Natural killer cell (primary cell): ENCODE measurements around the gene MELTF. TPM values are rescaled to one million over a fixed set of nuclear protein-coding genes. Genes with fewer than 3 reads are reported as not detected.

Source experiments
- ATAC-seq, 3 donors: fragments of 150-1000 bp in 2 of 3; fragments of 200-7000 bp in 1 of 3; cut with Tn5 transposase; 1 replicate in 1 of 3; 2 replicates in 2 of 3; pipeline ENCODE4 v1.10.0; 2021; ENCODE audit warnings: mild to moderate bottlenecking in 2 of 3, moderate library complexity in 2 of 3
- DNase-seq, 2 donors: peaks; one replicate each; pipeline versions ENCODE4 v3.0.0 to v3.0.0-alpha.2; 2013 to 2021; ENCODE audit warnings: mixed read lengths in 1 of 2
- H3K27ac ChIP-seq: one replicate; pipeline ENCODE4 v1.5.1; 2013; ENCODE audit warnings: mild to moderate bottlenecking, low read length
- H3K27me3 ChIP-seq: one replicate; pipeline ENCODE4 v1.6.1; 2013; ENCODE audit warnings: low read length; ENCODE audit not compliant: control insufficient read depth, insufficient read depth
- H3K36me3 ChIP-seq: one replicate; pipeline ENCODE4 v1.6.1; 2013; ENCODE audit warnings: low read length; ENCODE audit not compliant: control insufficient read depth, insufficient read depth
- H3K4me1 ChIP-seq: one replicate; pipeline ENCODE4 v1.6.1; 2013; ENCODE audit warnings: low read length; ENCODE audit not compliant: control insufficient read depth, insufficient read depth
- H3K4me3 ChIP-seq: one replicate; pipeline ENCODE4 v1.5.1; 2013; ENCODE audit warnings: low read length
- H3K9me3 ChIP-seq: one replicate; pipeline ENCODE4 v1.6.1; 2013; ENCODE audit warnings: low read length; ENCODE audit not compliant: control insufficient read depth, insufficient read depth
- H3K27ac Mint-ChIP-seq, 2 donors: one replicate each; pipeline ENCODE4 v1.8.0; 2022; ENCODE audit warnings: mild to moderate bottlenecking in 2 of 2, mixed read lengths in 2 of 2, moderate library complexity in 1 of 2
- H3K27me3 Mint-ChIP-seq, 2 donors: one replicate each; pipeline ENCODE4 v1.8.0; 2022; ENCODE audit warnings: low read depth in 2 of 2, mixed read lengths in 2 of 2
- H3K36me3 Mint-ChIP-seq: one replicate; pipeline ENCODE4 v1.8.0; 2022; ENCODE audit warnings: mixed read lengths
- H3K4me1 Mint-ChIP-seq, 2 donors: one replicate each; pipeline ENCODE4 v1.8.0; 2022; ENCODE audit warnings: mixed read lengths in 2 of 2
- H3K4me3 Mint-ChIP-seq: one replicate; pipeline ENCODE4 v1.8.0; 2022; ENCODE audit warnings: mild to moderate bottlenecking, moderate library complexity, mixed read lengths
- H3K9me3 Mint-ChIP-seq, 2 donors: one replicate each; pipeline ENCODE4 v1.8.0; 2022; ENCODE audit warnings: mixed read lengths in 2 of 2
- WGBS: methylation state at CpG from one replicate; pipeline ENCODE4 v1.1.7; 2013; ENCODE audit warnings: missing lambda C conversion rate; ENCODE audit not compliant: insufficient coverage; 5-methylcytosine and 5-hydroxymethylcytosine counted together
- intact Hi-C: fragments of 100-400 bp; cut with micrococcal nuclease; formaldehyde crosslinking; loops from one replicate; pipeline ENCODE4 v1.14.2; 2022
- total RNA-seq, 4 donors: library from RNA; stranded (reverse); fragments of 120-200 nt in 1 of 4; gene quantifications; one replicate each; pipeline versions ENCODE4 v1.2.3 to v1.2.4, GENCODE V29; 2013 to 2022
- TF ChIP-seq, protein P1 (sequence below): fragments of 200-600 bp; IDR thresholded peaks from one replicate; pipeline ENCODE4 v1.8.0; 2022; ENCODE audit warnings: antibody characterized with exemption

MELTF gene
- total RNA-seq, 3 donors from 2014 or later (not counting 1 experiment from before 2014, with no cell fraction given): 2.4 to 4.3 (median 4.0) TPM

GRCh38 chr3:197022405-197023231 is 7.0 kb downstream of the MELTF start:
- H3K9me3 Mint-ChIP-seq: no peaks in the 10 kb centered on the region
- H3K27me3 ChIP-seq: no peaks in the 10 kb centered on the region
- DNase-seq: no peak
- peaks cover 29% of the 10 kb centered on the region for H3K4me1 ChIP-seq
- peaks cover 0 to 4% of the 10 kb centered on the region in 2 donors for H3K27me3 Mint-ChIP-seq
- H3K9me3 ChIP-seq: no peaks in the 10 kb centered on the region
- H3K4me3 Mint-ChIP-seq: peak overlapping the region; percentile 90
- H3K36me3 Mint-ChIP-seq: no peaks in the 10 kb centered on the region
- no peak overlapping the region for H3K27ac ChIP-seq
- H3K4me3 ChIP-seq: no peak overlapping the region
- H3K4me1 Mint-ChIP-seq: peaks cover 14 to 26% of the 10 kb centered on the region in 2 donors
- intact Hi-C loops: no loop called here
- 33% methylated on average over 22 of the region's 22 CpGs for WGBS
- H3K27ac Mint-ChIP-seq: peak overlapping the region; percentile 70 to 81
- ATAC-seq: no peak
- no peaks in the 10 kb centered on the region for H3K36me3 ChIP-seq
- TF ChIP-seq, protein P1, sequence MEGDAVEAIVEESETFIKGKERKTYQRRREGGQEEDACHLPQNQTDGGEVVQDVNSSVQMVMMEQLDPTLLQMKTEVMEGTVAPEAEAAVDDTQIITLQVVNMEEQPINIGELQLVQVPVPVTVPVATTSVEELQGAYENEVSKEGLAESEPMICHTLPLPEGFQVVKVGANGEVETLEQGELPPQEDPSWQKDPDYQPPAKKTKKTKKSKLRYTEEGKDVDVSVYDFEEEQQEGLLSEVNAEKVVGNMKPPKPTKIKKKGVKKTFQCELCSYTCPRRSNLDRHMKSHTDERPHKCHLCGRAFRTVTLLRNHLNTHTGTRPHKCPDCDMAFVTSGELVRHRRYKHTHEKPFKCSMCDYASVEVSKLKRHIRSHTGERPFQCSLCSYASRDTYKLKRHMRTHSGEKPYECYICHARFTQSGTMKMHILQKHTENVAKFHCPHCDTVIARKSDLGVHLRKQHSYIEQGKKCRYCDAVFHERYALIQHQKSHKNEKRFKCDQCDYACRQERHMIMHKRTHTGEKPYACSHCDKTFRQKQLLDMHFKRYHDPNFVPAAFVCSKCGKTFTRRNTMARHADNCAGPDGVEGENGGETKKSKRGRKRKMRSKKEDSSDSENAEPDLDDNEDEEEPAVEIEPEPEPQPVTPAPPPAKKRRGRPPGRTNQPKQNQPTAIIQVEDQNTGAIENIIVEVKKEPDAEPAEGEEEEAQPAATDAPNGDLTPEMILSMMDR: no peak

DNA sequence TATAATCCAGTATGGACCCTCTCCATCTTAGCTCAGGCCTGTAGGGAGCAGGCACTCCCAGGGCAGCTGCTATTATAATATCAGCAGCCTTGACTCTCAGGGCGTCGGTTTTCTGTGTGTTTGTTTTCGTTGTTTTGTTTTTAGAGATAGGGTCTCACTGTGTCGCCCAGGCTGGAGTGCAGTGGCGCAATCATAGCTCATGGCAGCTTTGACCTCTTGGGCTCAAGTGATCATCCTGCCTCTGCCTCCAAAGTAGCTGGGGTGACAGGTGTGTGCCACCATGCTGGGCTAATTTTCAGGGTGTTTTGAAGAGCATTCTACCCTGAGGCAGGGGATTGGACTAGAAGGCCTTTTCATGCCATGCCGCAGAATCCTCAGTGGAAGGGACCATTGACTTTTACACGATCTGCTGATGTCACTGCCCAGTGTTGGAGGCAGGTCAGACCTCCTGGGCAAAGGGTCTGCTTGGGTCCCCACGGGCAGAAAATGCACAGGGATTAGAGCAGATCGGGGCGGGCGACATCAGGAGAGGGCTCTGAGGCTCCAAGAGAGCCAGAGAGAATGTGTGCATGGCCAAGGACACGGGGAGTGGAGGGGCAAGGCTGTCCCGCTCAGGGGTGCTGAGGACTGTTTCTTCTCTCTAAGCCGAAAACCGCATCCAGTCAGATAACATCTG is 7.8 kb downstream of the MELTF start:
- H3K4me3 ChIP-seq: no peak overlapping the region
- DNase-seq (no peak), ATAC-seq (no peak)
- H3K4me3 Mint-ChIP-seq: no peak overlapping the region
- peaks cover 14 to 26% of the 10 kb centered on the region in 2 donors for H3K4me1 Mint-ChIP-seq
- no peaks in the 10 kb centered on the region for H3K36me3 Mint-ChIP-seq
- H3K36me3 ChIP-seq: no peaks in the 10 kb centered on the region
- TF ChIP-seq, protein P1: no peak
- no peaks in the 10 kb centered on the region for H3K9me3 Mint-ChIP-seq
- H3K27ac ChIP-seq: no peak overlapping the region
- H3K4me1 ChIP-seq: peaks cover 29% of the 10 kb centered on the region
- H3K9me3 ChIP-seq: no peaks in the 10 kb centered on the region
- intact Hi-C loops: no loop called here
- peaks cover 0 to 4% of the 10 kb centered on the region in 2 donors for H3K27me3 Mint-ChIP-seq
- WGBS: 92% methylated on average over 15 of the region's 15 CpGs
- no peaks in the 10 kb centered on the region for H3K27me3 ChIP-seq
- H3K27ac Mint-ChIP-seq: no peak overlapping the region

GRCh38 chr3:197021231-197021630 is 8.4 kb downstream of the MELTF start:
- Histone ChIP-seq H3K9me3 (no peaks in the 10 kb centered on the region), H3K36me3 (no peaks in the 10 kb centered on the region), H3K27ac (no peak overlapping the region), H3K4me1 (peaks cover 29% of the 10 kb centered on the region), H3K4me3 (no peak overlapping the region), H3K27me3 (no peaks in the 10 kb centered on the region)
- no peak for ATAC-seq
- no peaks in the 10 kb centered on the region for H3K9me3 Mint-ChIP-seq
- TF ChIP-seq, protein P1: no peak
- H3K4me1 Mint-ChIP-seq: peaks cover 14 to 26% of the 10 kb centered on the region in 2 donors
- intact Hi-C loops: no loop called here
- H3K4me3 Mint-ChIP-seq: no peak overlapping the region
- peaks cover 0 to 4% of the 10 kb centered on the region in 2 donors for H3K27me3 Mint-ChIP-seq
- no peak for DNase-seq
- 89% methylated on average over 10 of the region's 10 CpGs for WGBS
- no peak overlapping the region for H3K27ac Mint-ChIP-seq
- H3K36me3 Mint-ChIP-seq: no peaks in the 10 kb centered on the region
